K562 (cell line): ENCODE measurements around the gene PI4KA. TPM values are rescaled to one million over a fixed set of nuclear protein-coding genes. Genes with fewer than 3 reads are reported as not detected.

Source experiments
- ELF1 ChIP-seq: fragments of 200-800 bp; sonication (Bioruptor generic); IDR thresholded peaks from 2 replicates; pipeline ENCODE4 v1.6.1; 2016; ENCODE audit warnings: missing genetic modification characterization, missing compliant biosample characterization
- FOXP4 ChIP-seq: sonication (generic); formaldehyde crosslinking; IDR thresholded peaks from 2 replicates; pipeline ENCODE4 v1.8.0; 2022; ENCODE audit warnings: mild to moderate bottlenecking, missing genetic modification reagents, borderline replicate concordance
- GABPB1 ChIP-seq: sonication (generic); formaldehyde crosslinking; IDR thresholded peaks from 2 replicates; pipeline ENCODE4 v1.8.0; 2022; ENCODE audit warnings: mild to moderate bottlenecking, missing genetic modification reagents
- HIVEP1 ChIP-seq: fragments of 250-450 bp; sonication (Bioruptor Pico); IDR thresholded peaks from 2 replicates; pipeline ENCODE4 v1.4.0; 2020; ENCODE audit warnings: mild to moderate bottlenecking
- KLF6 ChIP-seq: fragments of 250-450 bp; sonication (Bioruptor Pico); IDR thresholded peaks from 2 replicates; pipeline ENCODE4 v1.4.0; 2020; ENCODE audit warnings: mild to moderate bottlenecking, moderate library complexity, borderline replicate concordance
- MAX ChIP-seq: sonication (generic); formaldehyde crosslinking; IDR thresholded peaks from 2 replicates; pipeline ENCODE4 v1.9.0; 2022; ENCODE audit warnings: mild to moderate bottlenecking, missing genetic modification reagents
- NCOA6 ChIP-seq: fragments of 450-650 bp; IDR thresholded peaks from 2 replicates; pipeline ENCODE4 v1.6.1; 2017; ENCODE audit warnings: mild to moderate bottlenecking
- NFE2L1 ChIP-seq: fragments of 450-650 bp; IDR thresholded peaks from 2 replicates; pipeline ENCODE4 v1.6.1; 2016; ENCODE audit warnings: missing genetic modification characterization, low read depth, mild to moderate bottlenecking, missing compliant biosample characterization, moderate library complexity, borderline replicate concordance
- POLR2B ChIP-seq: fragments of 450-650 bp; IDR thresholded peaks from 2 replicates; pipeline ENCODE4 v1.6.1; 2018; ENCODE audit warnings: low read depth; ENCODE audit not compliant: partially characterized antibody
- RBBP5 ChIP-seq: fragments of 200-600 bp; sonication (generic); IDR thresholded peaks from 2 replicates; pipeline ENCODE4 v1.6.1; 2012; ENCODE audit warnings: borderline replicate concordance, mild to moderate bottlenecking, low read length, control low read depth, inconsistent platforms; ENCODE audit not compliant: insufficient read depth, poor library complexity, severe bottlenecking
- SAFB2 ChIP-seq: fragments of 200-400 bp; formaldehyde crosslinking; IDR thresholded peaks from 2 replicates; pipeline ENCODE4 v1.6.1; 2018; ENCODE audit warnings: borderline replicate concordance, low read length, low read depth, moderate library complexity; ENCODE audit not compliant: severe bottlenecking
- SLC30A9 ChIP-seq: fragments of 250-450 bp; sonication (Bioruptor Pico); IDR thresholded peaks from 2 replicates; pipeline ENCODE4 v1.8.0; 2022; ENCODE audit warnings: mild to moderate bottlenecking, moderate library complexity
- STAG1 ChIP-seq: sonication (generic); formaldehyde crosslinking; IDR thresholded peaks from 2 replicates; pipeline ENCODE4 v1.5.0; 2020; ENCODE audit warnings: missing genetic modification reagents, borderline replicate concordance
- USF2 ChIP-seq: sonication (generic); formaldehyde crosslinking; IDR thresholded peaks from 2 replicates; pipeline ENCODE4 v1.5.0; 2020; ENCODE audit warnings: missing genetic modification reagents
- ZNF696 ChIP-seq: fragments of 250-450 bp; sonication (Bioruptor Pico); conservative IDR thresholded peaks from 2 replicates; pipeline ENCODE4 v1.4.0; 2020; ENCODE audit warnings: mild to moderate bottlenecking, moderate library complexity
- polyA plus RNA-seq, 8 experiments: library from polyadenylated mRNA; depleted of rRNA in 4 of 8; stranded (reverse) in 5 of 8; unstranded in 3 of 8; fragments of >200 nt; fragmentation: Nextera tagmentation in 2 of 8; fragmentation: Illumina TruSeq in 1 of 8; extraction: Ambion mirVana in 2 of 8; extraction: Trizol in 1 of 8; gene quantifications; 2 replicates each; pipeline versions ENCODE4 v1.2.1 to v1.2.3, GENCODE V29; 2011 to 2014; ENCODE audit warnings: inconsistent platforms in 1 of 8, missing spikeins in 1 of 8
- total RNA-seq, 7 experiments: library from RNA; depleted of rRNA in 6 of 7; stranded (reverse); fragments of >200 nt in 6 of 7; fragmentation: Illumina TruSeq in 2 of 7; extraction: Trizol in 2 of 7; gene quantifications; 2 replicates each; pipeline versions ENCODE4 v1.2.1 to v1.2.3, GENCODE V29; 2011 to 2021; ENCODE audit warnings: low replicate concordance in 1 of 7
- TF ChIP-seq, protein P1 (sequence below): sonication (generic); formaldehyde crosslinking; IDR thresholded peaks from 2 replicates; pipeline ENCODE4 v1.8.1; 2023; ENCODE audit warnings: mild to moderate bottlenecking, missing genetic modification reagents
- TF ChIP-seq, protein P2 (sequence below): fragments of 250-450 bp; sonication (Bioruptor Pico); IDR thresholded peaks from 2 replicates; pipeline ENCODE4 v1.5.0; 2021; ENCODE audit warnings: mild to moderate bottlenecking, moderate library complexity

PI4KA gene
- total and polyA plus RNA-seq, 9 of the 15 experiments (the other 6 are each of a cell fraction or from before 2014, with no cell fraction given): 7.3 to 187 (median 84.7) TPM

DNA sequence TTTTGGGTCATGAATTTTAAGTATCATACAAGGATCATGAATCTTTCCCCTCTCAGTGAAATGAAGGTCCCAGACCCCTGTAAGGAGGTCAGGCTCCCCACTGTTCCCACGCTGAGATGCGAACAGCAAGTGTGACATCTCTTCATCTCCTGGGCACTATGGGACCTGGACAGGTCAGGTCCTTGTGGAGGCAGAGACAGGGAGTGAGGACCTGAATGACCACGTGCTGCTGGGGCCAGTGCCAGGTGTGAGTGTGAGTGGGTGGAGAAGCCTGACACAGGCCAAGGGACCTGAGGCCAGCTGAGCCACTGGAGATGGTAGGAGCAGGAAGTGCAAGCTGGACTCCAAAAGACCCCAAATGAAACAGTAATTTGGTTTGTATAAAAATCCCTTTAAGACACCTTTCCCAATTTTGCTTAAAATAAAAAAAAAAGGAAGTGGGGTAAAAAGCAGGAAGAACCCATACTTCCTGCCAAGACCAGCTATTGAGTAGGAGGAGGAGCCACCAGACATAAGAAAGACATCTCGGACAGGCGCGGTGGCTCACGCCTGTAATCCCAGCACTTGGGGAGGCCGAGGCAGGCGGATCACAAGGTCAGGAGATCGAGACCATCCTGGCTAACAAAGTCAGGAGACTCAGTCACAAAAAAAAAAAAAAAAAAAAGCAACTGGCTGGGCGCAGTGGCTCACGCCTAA is 120.1 kb downstream of the PI4KA start (continued):
- TF ChIP-seq, protein P1, sequence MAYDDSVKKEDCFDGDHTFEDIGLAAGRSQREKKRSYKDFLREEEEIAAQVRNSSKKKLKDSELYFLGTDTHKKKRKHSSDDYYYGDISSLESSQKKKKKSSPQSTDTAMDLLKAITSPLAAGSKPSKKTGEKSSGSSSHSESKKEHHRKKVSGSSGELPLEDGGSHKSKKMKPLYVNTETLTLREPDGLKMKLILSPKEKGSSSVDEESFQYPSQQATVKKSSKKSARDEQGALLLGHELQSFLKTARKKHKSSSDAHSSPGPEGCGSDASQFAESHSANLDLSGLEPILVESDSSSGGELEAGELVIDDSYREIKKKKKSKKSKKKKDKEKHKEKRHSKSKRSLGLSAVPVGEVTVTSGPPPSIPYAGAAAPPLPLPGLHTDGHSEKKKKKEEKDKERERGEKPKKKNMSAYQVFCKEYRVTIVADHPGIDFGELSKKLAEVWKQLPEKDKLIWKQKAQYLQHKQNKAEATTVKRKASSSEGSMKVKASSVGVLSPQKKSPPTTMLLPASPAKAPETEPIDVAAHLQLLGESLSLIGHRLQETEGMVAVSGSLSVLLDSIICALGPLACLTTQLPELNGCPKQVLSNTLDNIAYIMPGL (CRISPR knock-in tag): 0 out of 2 replicates have a peak, but pooled peaks have one; percentile 16
- TF ChIP-seq POLR2B: no peak
- TF ChIP-seq RBBP5: no peak
- TF ChIP-seq NFE2L1 (tag): no peak
- no peak for TF ChIP-seq ELF1 (tag)
- TF ChIP-seq STAG1 (CRISPR knock-in tag): 0 out of 2 replicates have a peak, but pooled peaks have one; percentile 41
- no peak for TF ChIP-seq SLC30A9
- no peak for TF ChIP-seq ZNF696 (CRISPR knock-in tag)
- no peak for TF ChIP-seq NCOA6
- peak; percentile 41; the same call in 1 of the 2 replicates for TF ChIP-seq USF2 (CRISPR knock-in tag)
- TF ChIP-seq HIVEP1 (CRISPR knock-in tag): no peak
- no peak for TF ChIP-seq SAFB2
- TF ChIP-seq GABPB1 (CRISPR knock-in tag): no peak; the same call in 1 of the 2 replicates
- no peak for TF ChIP-seq KLF6 (CRISPR knock-in tag)
- 0 out of 2 replicates have a peak, but pooled peaks have one; percentile 56 for TF ChIP-seq FOXP4 (CRISPR knock-in tag)
- TF ChIP-seq, protein P2, sequence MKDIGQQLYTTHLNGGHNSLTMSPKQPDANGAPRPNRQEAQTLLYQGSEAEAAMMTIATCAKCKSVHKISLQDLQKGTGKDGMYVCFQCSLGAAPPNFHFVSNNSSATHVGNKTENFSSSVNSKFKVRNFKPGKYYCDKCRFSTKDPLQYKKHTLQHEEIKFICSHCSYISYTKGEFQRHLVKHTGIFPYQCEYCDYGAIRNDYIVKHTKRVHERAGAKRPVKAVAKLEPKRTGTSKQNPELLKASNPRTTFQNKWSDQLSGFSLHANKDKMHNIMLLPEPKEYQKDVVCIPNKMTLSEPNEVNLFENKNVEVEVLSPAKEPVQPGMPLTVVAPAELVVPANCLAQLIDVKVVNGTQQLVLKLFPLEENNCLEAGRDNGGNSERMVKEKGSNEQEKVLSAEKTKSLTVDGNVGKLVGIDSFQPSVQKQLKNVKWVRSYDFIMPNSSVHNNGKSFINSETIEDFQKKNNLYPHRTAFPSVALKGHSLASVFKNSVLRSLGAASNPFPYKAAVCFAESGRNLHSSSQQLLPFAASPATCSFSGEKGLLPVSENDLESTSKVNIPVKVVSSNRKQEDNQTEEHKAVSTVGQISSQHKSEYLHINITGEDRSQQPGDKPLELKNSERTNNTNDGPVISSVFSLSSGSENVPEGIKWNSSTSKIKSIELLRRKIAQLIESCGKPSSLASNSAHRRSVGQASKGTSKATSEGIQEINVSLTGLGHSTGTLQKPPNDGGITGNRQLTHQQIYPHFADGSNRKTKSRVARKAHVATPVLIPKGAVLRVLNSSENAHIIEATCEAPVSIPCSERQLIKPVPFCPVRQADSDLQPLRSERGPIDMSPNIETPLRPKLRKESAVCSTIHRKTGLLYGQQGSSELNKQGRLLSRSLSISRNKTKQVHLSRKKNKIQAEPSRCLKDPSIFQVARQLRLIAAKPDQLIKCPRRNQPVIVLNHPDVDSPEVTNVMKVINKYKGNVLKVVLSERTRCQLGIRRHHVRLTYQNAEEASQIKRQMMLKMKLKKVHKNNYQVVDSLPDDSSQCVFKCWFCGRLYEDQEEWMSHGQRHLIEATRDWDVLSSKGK (CRISPR knock-in tag): no peak
- peak; percentile 74 for TF ChIP-seq MAX (CRISPR knock-in tag)
